Islet precursor cell (in vitro differentiated cells): ENCODE results near the gene SGMS1.
"Not testable (repeated sequence)": the region's sequence is repeated elsewhere in the genome, so short reads cannot be mapped to it uniquely, and the experiment has no call there.

ENCODE experiments used
- DNase-seq: peaks from one replicate; pipeline ENCODE4 v3.0.0-alpha.2; 2018

SGMS1 gene

DNA sequence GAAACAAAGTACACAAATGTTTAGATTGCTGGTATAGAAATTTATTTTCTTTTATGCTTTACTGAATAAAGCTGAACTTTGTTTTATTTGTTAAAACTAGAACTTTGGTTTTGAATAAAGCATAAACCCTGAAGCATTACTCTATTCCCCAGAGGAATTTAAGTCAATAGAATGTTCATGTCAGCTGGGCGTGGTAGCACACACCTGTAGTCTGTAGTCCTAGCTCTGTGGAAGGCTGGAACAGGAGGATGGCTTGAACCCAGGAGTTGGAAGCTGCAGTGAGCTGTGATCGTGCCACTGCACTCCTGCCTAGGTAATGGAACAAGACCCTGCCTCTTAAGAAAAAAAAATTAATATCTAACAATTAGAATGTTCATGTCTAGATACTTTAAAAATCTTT is 233.5 kb downstream of the SGMS1 start:
- no peak for DNase-seq

DNA sequence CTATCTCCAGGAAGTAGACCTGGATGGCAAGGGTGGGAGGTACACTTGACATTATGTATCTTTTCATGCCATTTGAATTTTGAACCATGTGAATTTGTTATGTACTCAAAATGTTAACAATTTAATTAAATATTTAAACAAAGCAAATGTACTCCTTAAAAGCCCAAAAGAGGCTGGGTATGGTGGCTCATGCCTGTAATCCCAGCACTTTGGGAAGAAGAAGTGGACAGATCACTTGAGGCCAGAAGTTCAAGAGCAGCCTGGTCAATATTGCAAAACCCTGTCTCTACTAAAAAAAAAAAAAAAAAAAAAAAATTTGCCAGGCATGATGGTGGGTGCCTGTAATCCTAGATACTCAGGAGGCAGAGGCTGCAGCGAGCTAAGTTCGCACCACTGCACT is 235.6 kb downstream of the SGMS1 start:
- DNase-seq = no peak

DNA sequence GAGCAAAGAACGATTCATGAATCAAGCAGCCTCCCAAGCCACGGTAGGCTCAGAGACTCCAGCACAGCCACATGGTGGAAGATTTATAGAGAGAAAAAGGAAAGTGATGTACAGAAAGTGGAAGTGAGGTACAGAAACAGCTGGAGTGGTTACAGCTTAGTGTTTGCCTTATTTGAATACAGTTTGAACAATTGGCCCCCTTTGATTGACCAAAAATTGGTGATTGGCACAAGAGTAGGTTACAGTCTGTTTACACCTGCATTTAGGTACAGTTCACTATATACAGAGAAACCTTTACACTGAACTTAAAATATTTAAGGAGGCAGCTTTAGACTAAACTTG is 236.1 kb downstream of the SGMS1 start:
- DNase-seq = no peak

DNA sequence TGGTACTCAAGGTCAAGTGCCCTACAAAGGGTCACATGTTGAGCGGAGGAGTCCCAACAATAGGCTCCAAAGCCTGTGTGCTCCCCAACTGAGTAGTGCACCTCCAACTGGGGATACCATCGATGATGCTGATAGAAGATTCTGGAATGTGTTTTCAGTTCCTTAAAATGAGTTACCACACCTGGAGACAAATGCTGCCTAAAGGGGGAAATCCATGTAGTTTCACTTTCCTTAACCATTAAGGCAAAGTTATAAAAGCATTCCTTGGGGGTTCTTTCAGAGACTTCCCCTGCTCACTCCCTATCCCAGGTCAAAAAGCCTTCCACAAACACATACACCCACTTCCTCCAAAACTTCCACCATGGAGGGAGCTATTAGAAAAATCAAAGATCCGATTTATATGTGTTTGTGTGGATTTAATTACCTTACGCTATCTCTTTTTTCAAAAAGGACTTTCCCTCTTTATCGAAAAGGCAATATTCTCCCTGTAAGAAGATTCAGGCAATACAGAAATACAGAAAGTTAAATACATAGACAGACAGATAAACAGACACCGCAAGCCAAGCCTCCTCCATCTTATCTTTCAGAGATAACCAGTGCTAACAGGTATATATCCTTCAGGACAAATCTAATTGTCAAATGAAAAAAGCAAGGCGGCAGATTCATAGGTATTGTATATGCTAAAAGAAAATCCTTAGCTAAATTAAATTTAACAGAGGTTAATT is 236.6 kb downstream of the SGMS1 start:
- DNase-seq = no peak

DNA sequence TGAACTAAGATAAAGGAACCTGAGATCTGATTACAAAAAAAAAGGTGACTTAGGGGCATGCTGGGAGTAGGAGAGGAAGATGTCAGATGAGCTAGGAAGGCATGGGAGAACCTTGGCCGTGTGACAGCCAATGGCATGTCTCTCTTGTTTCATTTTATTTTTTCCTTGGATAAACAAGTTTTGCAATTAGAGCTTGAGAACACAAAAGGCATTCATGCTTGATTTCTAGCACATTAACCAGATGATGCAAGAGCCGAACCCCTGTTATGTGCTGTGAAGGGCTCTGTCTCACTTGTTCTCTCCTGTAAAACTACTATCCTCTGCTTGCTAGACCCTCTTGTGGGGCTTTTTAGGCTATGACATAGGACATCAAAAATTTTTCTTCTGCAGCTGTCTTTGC is 238.1 kb downstream of the SGMS1 start:
- DNase-seq = no peak

DNA sequence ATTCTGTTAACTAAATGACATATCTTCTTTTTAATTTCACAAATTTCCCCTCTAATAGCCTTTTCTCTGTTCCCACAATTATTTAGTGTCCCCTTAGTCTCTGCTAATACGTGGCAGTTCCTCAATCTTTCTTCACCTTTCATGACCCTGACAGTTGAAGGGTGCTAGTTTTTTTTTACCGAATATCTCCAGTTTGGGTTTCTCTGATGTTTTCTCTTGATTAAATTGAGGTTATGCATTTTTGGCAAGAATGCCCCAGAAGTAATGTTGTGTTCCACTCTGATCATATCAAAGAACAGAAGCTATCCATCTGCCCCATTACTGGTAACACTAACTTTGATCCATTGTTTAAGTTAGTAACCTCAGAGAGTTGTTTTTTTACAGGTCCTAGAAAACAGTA is 238.9 kb downstream of the SGMS1 start:
- DNase-seq = no peak

DNA sequence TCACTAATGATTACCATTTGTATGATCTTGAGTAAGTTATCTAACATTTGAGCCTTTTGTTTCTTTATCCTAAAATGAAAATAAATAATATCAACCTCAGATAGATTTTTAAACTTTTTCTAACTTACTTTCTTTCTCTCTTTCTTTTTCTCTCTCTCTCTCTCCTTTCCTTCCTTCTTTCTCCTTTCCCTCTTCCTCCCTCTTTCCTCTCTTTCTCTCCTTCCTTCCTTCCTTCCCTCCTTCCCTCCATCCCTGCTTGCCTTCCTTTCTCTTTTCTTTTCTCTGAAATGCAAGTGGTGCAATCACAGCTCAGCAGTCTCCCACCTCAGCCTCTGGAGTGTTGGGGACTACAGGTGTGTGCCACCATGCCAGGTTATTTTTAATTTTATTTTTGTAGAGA is 239.5 kb downstream of the SGMS1 start:
- DNase-seq = no peak

DNA sequence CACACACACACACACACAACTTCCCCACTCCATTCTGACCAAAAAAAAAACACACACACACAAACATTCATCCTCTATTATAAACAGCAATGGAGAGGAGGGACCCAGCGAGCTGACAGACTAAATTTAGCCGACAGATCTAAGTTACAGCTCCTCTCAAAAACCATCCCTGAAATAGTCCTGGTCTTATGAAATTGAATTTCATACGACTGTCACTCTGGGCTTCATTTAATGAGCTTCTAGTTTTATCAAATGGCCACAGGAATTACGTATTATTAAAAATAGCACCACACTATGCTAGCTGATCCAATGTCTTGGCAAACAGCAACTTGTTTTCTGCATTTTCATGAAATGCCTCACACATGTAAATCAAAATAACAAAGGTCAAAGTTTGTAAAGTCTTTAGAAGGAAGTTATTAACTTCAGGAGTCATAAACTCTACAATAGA is 241.2 kb downstream of the SGMS1 start:
- no peak for DNase-seq

DNA sequence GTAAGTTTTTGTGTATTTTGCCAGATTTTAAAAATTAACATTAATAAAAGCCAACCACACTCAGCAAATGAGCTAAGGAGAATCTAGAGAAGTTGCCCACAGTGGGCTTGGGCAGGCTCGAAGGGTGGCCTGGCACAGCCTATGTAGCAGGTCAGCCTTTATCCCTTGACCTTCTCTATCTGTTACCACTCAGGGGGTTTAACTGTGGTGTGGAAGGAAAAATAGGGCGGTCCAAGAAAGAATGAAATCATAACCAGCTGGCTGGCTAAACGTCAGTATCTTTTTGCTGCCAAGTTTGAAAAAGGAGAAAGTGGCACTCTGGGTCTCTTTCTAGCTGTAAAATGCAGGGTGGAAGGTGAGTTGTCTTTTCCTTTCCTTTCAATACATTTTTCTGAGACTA is 242.1 kb downstream of the SGMS1 start:
- DNase-seq = no peak

DNA sequence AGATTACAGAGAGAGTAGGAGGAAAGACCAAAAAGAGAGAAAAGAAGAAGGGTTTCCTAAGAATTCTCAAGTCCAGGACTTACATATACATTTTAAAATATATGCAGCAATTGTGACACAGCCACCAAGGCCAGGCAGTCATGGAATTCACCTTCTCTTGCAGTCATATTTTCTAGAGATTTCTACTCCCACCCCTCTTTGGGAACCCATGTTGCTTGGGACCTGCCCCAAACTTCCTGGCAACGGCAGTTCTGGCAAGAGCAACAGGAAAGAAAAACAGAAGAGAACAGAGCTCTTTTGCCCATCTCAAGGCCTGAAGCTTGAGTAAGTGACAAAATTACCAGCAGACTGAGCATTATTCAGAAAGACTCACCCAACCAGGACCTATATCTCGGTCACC is 244.1 kb downstream of the SGMS1 start:
- DNase-seq = no peak

DNA sequence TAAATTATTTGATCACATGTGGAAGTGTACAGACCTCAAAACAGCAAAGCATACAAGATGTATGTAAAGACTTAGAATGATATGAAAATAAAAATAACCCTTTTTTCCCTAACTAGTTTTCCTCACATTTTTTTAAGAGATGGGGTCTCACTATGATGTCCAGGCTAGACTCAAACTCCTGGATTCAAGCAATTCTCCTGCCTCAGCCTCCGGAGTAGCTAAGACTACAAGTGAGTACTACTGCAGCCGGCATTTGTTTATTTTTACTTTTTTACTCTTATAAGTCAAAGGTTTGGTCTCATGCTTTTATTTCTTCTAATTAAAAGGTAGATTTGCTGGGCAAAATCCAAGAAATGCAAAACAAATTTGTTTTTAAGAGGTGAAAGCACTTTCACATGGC is 248.0 kb downstream of the SGMS1 start:
- no peak for DNase-seq

DNA sequence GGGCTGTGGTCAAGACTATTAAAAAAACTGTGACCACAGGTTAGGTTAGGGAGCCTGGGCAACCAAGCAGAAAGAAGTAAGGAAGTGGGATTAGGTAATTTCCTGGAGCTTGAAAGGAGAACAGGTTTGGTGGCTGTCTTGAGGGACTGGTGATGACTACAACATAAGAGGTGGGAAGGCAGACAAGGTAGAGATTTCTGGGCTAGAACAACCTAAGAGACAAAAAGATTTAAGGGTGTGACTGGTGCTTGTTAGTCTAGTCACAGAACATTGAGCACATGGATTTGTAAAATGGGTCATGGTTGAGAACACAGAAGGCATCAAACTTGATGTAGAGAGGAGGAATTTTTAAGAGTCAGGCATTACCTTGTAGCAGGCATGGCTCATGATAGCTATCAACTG is 248.7 kb downstream of the SGMS1 start:
- DNase-seq = peak; percentile 60

DNA sequence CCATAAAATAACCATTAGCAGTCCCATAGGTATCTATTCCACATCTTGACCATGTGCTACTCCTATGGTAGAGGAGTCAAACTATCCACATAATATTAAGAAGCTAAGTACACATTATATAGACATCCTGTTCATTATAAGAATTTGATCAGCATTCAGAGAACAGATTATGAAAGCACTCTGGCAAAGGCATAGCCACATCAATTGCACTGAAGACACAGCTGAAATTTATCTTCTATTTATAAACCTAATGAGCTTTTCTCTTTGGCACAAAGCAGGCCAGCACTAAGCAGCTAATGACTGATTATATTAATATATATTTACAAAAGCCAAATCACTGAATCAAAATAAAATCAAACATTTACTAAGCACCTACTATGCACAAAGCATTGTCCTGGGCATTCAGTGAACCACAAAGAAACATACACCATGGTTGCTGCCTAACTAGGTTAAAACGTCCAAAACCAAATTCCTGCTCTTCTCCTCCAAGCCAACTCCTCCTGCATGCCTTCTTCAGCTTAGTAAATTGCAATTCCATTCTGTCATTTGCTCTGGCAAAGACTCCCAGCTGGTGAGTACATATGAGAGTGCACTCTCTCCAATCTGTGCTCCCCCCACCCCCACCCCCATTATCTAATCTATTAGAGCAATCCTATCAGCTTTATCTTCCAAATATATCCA is 249.8 kb downstream of the SGMS1 start:
- DNase-seq = no peak

DNA sequence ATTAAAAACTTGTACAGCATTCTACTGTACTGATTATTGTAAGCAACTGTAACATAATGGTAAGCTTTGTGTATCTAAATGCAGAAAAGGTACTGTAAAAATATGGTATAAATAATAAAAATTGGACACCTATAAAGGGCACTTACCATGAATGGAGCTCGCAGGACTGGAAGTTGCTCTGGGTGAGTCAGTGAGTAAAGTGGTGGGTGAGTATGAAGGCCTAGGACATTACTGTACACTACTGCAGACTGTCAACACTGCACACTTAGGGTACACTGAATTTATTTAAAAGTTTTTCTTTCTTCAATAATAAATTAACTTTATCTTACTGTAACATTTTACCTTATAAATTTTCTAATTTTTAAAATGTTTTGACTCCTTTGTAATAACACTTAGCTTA is 253.8 kb downstream of the SGMS1 start:
- no peak for DNase-seq

DNA sequence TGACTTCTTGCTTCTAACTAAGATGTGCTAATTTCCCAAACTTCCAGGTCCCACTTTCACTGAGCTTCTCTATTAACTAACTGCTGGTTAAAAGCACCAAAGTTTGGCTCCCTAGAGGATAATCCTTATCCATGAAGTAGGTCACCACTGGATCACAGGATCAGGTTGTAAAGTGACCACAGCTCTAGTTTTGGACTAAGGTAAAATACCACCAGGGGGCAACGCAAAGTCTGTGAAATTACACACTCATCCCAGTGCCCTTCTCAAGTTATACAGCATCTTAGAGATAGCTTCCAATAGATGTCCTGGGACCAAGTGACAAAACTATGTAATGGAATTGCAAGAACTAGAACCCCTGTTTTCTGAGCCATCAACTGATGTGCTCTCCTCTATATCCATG is 256.0 kb downstream of the SGMS1 start:
- peak; percentile 61 for DNase-seq

DNA sequence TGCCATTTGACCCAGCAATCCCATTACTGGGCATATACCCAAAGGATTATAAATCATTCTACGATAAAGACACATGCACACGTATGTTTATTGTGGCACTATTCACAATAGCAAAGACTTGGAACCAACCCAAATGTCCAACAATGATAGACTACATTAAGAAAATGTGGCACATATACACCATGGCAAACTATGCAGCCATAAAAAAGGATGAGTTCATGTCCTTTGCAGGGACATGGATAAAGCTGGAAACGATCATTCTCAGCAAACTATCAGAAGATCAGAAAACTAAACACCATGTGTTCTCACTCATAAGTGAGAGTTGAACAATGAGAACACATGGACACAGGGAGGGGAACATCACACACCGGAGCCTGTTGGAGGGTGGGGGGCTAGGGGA is 257.3 kb downstream of the SGMS1 start:
- not testable (repeated sequence) for DNase-seq

DNA sequence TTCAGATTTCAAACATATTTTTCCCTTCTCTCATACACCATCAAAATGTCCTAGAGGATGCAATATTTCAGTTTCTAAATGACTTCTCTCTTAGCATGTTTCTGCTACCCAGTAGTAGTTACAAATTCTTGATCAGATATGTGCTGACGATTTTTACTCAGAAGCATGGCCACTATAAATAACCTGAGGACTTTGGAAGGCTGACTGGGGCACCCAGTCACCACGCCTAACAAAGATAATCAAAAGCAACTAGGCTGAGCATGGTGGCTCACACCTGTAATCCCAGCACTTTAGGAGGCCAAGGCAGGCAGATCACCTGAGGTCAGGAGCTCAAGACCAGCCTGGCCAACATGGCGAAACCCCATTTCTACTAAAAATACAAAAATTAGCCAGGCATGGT is 259.0 kb downstream of the SGMS1 start:
- not testable (repeated sequence) for DNase-seq

DNA sequence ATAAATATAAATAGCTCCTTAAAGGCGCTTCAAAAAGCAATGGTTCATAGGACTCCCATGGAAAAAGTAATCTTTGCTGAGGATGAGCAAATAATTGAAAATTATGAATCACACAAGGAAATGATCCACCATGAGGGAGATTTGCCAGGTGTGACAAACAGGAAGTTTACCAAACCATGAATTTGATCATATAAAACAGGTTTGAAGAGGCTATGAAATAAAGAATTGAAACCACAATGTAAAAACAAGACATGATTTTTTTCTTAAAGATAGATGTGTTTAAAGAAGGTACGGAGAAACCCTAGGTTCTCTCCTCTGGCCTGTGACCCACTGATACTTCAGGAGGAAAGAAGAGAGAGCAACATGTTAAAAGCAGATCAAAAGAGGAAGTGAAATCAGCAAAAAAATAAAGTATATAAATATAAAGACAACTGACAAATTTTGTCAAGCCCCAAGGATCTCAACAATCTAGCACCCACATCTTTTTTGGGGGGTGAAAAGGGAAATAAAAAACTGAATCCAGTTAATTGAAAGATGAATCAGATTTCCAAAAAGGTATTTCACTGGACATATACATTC is 261.1 kb downstream of the SGMS1 start:
- no peak for DNase-seq

DNA sequence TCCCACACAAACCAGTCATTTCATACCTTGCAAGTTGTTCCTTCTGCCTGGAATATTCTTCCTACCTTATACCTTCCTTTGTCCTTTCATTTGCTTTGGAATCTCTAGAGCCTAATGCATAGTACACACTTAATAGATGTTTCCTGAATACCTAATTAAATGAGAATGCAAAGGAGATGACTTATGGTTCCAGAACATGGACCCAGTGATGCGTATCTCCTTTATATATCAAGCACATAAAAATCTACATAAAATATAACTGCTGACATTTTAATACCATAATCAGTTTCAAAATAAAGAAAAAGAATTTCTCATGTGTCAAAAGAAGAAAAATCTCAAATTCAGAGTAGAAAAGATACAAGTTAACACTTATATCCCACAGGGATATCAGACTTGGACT is 261.8 kb downstream of the SGMS1 start:
- no peak for DNase-seq

DNA sequence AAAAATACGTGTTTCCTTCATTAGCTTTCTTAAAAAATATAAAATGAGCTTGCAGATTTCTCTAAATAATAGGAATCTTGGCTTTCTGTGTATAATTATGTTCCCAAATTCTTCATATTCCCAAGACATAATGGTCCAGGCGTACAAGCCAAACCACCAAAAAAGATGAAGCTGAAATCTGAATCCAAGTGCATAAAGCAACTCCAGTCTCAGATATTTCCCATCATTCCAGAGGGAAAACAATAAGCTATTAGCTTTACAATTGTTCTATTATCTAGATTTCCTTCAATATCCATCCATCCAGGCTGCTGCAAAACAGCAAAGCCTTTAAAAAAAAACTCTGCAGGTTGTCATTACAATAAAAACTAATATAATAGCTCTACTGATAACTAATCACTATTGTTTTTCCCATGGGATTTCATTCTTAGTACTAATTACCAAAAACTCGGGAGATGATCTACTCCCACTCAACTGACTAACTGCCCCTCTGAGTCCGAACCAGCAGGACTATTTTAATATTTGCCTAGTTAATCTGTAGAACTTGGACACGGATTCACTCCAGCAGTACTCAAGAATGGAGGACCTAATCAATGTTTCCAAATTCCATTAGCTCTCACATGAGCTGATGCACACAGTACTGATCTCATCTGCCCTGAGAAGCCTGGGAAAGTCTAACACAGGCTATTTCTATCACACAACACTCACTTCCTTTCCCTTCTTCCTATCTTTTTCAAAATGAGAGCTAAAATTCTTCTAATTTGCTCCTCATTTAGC is 263.5 kb downstream of the SGMS1 start:
- DNase-seq = no peak

DNA sequence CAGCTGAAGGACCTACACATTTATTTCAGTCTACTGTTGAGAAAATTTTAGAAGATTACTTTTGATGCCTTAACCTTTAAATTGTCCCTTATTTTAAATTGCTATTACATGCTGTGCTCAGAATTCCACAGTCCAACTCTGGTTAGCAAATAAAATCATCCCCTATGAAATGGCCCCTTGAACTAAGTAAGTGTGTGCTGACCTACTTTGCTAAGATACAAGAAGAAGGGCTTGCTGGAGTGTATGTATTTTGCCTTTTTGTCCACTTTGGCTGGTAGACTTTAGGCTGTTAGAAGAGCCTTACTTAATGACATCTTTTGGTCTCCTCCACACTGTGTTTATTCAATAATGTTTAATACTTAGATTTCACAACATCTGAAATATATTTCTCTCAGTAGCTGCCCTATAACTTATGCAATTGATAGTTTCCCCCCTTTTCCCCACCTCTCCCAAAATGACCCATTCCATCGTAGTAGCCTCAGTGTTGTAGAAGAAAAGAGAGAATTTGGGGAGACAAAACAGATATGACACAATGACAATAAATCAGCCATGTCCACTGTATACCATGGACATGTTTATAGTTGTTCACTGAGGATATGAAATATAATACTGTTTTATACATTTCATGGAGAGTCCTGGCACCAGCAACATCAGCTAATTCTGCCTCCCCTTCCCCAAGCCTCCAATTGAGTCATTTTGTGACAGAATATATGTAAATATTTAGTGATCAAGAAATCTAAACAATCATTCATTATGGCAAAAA is 264.6 kb downstream of the SGMS1 start:
- no peak for DNase-seq

DNA sequence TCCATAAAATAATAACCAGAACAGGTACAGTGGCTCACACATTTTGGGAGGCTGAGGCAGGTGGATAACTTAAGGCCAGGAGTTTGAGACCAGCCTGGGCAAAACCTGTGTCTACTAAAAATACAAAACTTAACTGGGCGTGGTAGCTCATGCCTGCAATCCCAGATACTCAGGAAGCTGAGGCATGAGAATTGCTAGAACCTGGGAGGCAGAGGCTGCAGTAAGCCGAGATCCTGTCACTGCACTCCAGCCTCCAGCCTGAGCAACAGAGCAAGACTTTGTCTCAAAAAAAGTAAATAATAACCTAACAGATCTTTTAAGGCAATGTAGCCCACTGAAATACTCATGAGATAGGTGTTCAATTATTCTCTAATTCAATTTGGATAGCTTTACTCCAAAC is 265.3 kb downstream of the SGMS1 start:
- DNase-seq = no peak

DNA sequence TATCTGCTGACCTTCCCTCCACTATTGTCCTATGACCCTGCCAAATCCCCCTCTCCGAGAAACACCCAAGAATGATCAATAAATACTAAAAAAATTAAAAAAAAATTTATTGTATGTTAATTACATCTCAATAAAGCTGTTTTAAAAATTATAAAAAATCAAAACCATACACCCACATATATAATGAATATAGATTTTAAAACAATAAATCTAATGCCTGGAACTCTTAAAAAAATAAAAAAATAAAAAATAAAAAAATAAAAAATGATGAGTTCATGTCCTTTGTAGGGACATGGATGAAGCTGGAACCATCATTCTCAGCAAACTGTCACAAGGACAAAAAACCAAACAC is 267.3 kb downstream of the SGMS1 start:
- not testable (repeated sequence) for DNase-seq
